Measurements from ENCODE around the gene MARVELD1. TPM values are rescaled to one million over a fixed set of nuclear protein-coding genes. Genes with fewer than 3 reads are reported as not detected.

Gene MARVELD1
- total RNA-seq, 1 donor from 2014 or later: 52.3 TPM

DNA sequence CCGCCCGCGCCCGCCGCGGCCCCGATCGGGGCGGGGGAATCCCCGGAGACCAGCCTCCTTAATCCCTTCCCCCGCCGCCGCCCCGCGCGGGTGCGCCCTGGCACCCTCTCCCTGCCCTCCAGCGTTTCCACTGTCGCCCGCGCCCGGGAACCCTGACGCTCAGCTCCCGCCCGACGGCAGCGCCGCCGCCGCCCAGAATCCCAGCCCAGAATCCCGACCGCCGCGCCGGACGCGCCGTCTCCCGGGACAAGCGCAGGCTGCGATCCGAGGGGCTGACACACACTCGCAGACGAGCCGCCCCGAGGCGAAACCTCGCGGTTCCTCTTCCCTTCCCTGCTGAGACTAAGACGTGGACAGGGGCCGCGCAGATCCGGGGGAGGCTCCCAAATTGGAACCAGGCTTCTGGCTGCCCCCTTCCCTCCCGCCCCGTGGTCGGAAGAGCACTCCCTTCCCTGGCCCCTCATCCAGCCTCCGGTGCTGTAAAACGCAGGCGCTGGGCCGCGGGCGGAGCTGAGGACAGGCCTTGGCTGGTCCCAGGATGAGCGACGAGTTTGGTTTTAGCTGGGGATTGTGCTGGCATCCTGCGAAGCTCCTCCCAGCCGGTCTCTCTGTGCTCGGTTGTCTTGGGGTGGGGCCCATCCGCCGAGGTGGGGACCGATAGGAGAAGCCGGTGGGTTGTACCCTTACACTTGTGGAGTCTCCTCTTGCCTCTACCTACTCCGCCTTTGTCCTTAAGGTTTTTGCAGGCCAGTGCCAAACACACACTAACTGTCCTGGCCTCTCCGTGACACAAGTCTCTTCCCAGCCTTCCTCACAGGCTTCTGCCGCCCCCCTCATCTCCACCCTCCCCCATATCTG is 1.1 kb downstream of the MARVELD1 start:
- TF ChIP-seq, protein P1, sequence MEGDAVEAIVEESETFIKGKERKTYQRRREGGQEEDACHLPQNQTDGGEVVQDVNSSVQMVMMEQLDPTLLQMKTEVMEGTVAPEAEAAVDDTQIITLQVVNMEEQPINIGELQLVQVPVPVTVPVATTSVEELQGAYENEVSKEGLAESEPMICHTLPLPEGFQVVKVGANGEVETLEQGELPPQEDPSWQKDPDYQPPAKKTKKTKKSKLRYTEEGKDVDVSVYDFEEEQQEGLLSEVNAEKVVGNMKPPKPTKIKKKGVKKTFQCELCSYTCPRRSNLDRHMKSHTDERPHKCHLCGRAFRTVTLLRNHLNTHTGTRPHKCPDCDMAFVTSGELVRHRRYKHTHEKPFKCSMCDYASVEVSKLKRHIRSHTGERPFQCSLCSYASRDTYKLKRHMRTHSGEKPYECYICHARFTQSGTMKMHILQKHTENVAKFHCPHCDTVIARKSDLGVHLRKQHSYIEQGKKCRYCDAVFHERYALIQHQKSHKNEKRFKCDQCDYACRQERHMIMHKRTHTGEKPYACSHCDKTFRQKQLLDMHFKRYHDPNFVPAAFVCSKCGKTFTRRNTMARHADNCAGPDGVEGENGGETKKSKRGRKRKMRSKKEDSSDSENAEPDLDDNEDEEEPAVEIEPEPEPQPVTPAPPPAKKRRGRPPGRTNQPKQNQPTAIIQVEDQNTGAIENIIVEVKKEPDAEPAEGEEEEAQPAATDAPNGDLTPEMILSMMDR (conservative IDR thresholded peaks at IDR 0.05): peak; percentile 17
- Mint-ChIP-seq H3K4me3 (peak overlapping the region; percentile 97), H3K9me3 (no peaks in the 10 kb centered on the region), H3K27me3 (ENCODE audit: low read depth) (peaks cover 6% of the 10 kb centered on the region), H3K36me3 (ENCODE audit: low read depth) (peaks cover 3% of the 10 kb centered on the region), H3K4me1 (peaks cover 62% of the 10 kb centered on the region), H3K27ac (ENCODE audit: unreplicated experiment) (peak overlapping the region; percentile 50)
- peak; percentile 45 for DNase-seq (ENCODE audit: low read depth, low spot score)

DNA sequence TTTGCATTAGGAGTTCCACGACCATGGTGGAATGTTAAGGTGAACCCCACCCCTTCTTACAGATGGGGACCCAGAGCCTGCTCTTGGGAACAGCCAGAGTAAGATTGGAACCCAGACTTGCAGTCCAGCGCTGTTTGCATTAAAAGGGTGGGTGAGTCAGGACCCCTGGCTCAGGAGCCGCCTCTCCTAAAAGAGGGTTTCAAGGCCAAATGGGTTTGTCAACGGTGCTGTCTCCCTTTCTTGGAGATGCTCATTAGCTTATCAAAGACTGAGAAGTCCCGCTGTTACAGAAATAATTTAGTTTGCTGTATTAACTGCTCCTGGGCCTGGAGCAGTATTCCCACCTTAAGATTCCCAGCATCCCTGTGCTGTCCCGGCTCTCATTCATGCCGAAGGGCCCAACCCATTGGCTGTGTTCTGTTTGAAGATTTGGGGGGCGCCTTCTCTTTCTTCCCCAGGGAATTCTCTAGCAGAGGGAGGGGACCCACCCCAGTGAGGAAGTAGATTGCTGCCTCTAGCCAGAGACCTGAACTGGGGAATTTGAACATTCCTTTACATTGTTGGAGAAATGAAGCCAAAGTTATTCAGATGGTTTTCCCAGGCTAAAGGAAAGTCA is 1.8 kb downstream of the MARVELD1 start:
- peak overlapping the region; percentile 50 for H3K27ac Mint-ChIP-seq (ENCODE audit: unreplicated experiment)
- H3K9me3 Mint-ChIP-seq: no peaks in the 10 kb centered on the region
- peak overlapping the region; percentile 97 for H3K4me3 Mint-ChIP-seq
- no peak for DNase-seq (ENCODE audit: low read depth, low spot score)
- H3K4me1 Mint-ChIP-seq: peaks cover 63% of the 10 kb centered on the region
- H3K27me3 Mint-ChIP-seq (ENCODE audit: low read depth): peaks cover 6% of the 10 kb centered on the region
- H3K36me3 Mint-ChIP-seq (ENCODE audit: low read depth): peaks cover 3% of the 10 kb centered on the region
- TF ChIP-seq, protein P1 (conservative IDR thresholded peaks at IDR 0.05): no peak

DNA sequence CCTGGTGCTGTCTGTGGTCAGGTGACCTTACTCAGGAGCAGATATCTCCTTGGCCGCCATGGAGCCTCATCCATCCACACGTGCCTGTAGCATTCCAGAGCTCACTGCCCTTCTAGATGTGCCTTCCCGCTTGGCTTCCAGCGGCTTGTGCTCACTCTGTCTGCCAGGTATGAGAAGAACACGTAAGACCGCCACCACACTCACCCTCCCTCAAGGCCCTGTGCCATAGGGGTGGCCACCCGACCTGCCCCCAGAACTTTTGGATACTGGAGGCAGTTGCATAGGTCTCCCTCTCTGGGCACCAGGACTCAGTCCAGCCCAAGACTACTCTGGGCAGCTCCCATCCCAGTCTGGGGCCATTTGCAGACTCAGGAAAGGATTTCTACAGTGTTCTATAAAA is 4.1 kb downstream of the MARVELD1 start:
- H3K27ac Mint-ChIP-seq (ENCODE audit: unreplicated experiment): peak overlapping the region; percentile 81
- TF ChIP-seq, protein P1 (conservative IDR thresholded peaks at IDR 0.05): no peak
- no peak for DNase-seq (ENCODE audit: low read depth, low spot score)
- peak overlapping the region; percentile 77 for H3K4me3 Mint-ChIP-seq
- no peaks in the 10 kb centered on the region for H3K9me3 Mint-ChIP-seq
- peaks cover 6% of the 10 kb centered on the region for H3K27me3 Mint-ChIP-seq (ENCODE audit: low read depth)
- peaks cover 59% of the 10 kb centered on the region for H3K4me1 Mint-ChIP-seq
- H3K36me3 Mint-ChIP-seq (ENCODE audit: low read depth): peaks cover 3% of the 10 kb centered on the region

DNA sequence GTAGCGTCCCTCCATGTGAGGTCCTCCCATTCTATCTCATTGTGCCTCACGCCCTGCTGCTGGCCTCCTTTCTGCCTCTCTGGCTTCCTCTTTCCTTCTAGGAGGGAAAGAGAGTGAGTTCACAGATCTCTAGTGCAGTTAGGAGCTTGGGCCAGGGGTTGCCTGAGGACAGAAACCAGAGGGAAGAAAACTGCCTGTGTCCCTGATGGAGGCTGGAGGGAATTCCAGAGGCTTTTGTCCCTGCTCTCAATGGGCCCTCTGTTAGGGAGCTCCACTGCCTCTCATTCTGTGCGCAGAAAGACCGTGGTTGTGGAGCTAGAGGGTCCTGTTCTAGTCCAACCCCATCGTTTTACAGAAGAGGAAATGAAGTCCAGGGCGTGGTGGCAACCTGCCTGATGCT is 4.6 kb downstream of the MARVELD1 start:
- peaks cover 3% of the 10 kb centered on the region for H3K36me3 Mint-ChIP-seq (ENCODE audit: low read depth)
- peaks cover 4% of the 10 kb centered on the region for H3K27me3 Mint-ChIP-seq (ENCODE audit: low read depth)
- TF ChIP-seq, protein P1 (conservative IDR thresholded peaks at IDR 0.05): no peak
- H3K4me3 Mint-ChIP-seq: peak overlapping the region; percentile 77
- no peaks in the 10 kb centered on the region for H3K9me3 Mint-ChIP-seq
- H3K27ac Mint-ChIP-seq (ENCODE audit: unreplicated experiment): peak overlapping the region; percentile 81
- DNase-seq (ENCODE audit: low read depth, low spot score): peak; percentile 35
- H3K4me1 Mint-ChIP-seq: peaks cover 53% of the 10 kb centered on the region

DNA sequence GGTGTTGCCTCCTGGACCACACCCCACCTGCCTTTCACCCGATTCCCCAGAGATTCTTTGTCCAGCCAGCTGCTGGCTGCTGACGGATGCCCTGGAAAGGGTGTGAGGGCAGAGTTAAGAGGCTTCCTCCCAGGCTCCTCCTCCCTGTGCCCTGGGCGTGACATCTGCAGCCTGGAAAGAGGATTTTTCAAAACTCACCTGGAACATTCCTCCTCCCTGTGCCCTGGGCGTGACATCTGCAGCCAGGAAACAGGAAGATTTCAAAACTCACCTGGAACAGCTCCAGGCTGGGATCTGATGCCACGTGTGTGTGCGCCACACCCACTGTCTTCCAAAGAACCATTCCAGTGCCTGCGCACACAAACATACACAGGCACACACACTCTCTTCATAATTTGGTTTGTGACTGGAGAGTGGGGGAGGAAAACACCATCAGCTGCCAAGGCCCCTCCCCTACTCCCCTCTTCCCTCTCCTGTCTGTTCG is 5.2 kb downstream of the MARVELD1 start:
- Mint-ChIP-seq H3K4me1 (peaks cover 53% of the 10 kb centered on the region), H3K9me3 (no peaks in the 10 kb centered on the region), H3K27ac (ENCODE audit: unreplicated experiment) (peak overlapping the region; percentile 81), H3K4me3 (peak overlapping the region; percentile 77), H3K27me3 (ENCODE audit: low read depth) (peaks cover 4% of the 10 kb centered on the region), H3K36me3 (ENCODE audit: low read depth) (peaks cover 3% of the 10 kb centered on the region)
- no peak for DNase-seq (ENCODE audit: low read depth, low spot score)
- TF ChIP-seq, protein P1 (conservative IDR thresholded peaks at IDR 0.05): no peak

All from neural crest cell (in vitro differentiated cells).